Measurements from ENCODE around the gene PTCD1.

The PTCD1 gene

GRCh38 chr7:99368750-99369389 is 69.7 kb downstream of the PTCD1 start:
- no peak for DNase-seq
